ENCODE data around the gene CCDC13.

Gene CCDC13

DNA sequence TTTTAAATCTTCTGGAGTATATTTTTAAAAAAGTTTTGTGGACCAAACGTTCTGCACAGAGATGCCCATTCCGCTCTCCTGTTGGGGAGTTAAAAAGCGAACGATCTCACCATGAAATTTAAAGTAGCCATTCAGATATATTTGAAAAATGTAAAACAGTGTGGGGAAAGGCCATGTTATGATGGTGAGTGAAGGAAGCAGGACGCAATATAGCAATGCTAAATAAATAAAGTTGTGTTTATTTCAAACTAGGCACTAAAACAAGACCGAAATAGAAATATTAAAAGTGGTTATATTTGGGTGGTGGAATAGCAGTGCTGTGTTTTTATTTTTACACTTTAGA, 327 bp upstream of the CCDC13 start:
- no peak overlapping the region for H2AK5ac ChIP-seq (ENCODE audit: low read length)

DNA sequence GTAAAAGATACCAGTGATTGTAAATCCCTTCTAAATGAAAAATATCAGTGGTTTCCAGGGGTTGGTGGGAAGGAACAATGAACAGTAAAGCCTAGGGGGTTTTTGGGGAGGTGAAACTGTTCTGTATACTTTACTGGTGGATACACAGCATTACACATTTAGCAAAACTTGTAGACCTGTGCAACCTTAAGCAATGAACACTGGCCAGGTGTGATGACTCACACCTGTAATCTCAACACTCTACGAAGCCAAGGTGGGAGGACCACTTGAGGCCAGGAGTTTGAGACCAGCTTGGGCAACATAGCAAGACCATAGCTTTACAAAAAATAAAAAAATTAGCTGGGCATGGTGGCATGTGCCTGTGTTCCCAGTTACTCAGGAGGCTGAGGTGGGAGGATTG, 1.8 kb downstream of the CCDC13 start:
- no peak overlapping the region for H3K4me2 ChIP-seq (ENCODE audit: low read length)
- H2AFZ ChIP-seq (ENCODE audit: insufficient read depth, low read length, poor library complexity) = no peak overlapping the region
- H2BK5ac ChIP-seq (ENCODE audit: low read depth, low read length, poor library complexity) = no peak overlapping the region
- H4K8ac ChIP-seq (ENCODE audit: low read depth, low read length) = no peak overlapping the region
- no peaks in the 10 kb centered on the region for H3K36me3 ChIP-seq (ENCODE audit: control insufficient read depth in 1 of 2, insufficient read depth in 2 of 2, low read length in 2 of 2)
- H3K4ac ChIP-seq (ENCODE audit: low read depth, low read length) = no peak overlapping the region
- no peak overlapping the region for H3K23ac ChIP-seq (ENCODE audit: low read length)
- no CpG with 5 or more reads among the region's 1 CpG for WGBS (ENCODE audit: extremely low coverage, insufficient coverage, insufficient read length)
- no peaks in the 10 kb centered on the region for H3K27me3 ChIP-seq (ENCODE audit: insufficient read depth, low read length)
- H2BK12ac ChIP-seq (ENCODE audit: low read length) = no peak overlapping the region
- H4K91ac ChIP-seq (ENCODE audit: low read depth, low read length) = no peak overlapping the region
- DNase-seq = peak in 1 of 2 donors; percentile 61
- no peak overlapping the region for H3K9ac ChIP-seq (ENCODE audit: low read length)
- H3K4me3 ChIP-seq (ENCODE audit: low read depth, low read length) = no peak overlapping the region
- H3K79me1 ChIP-seq (ENCODE audit: low read length) = no peaks in the 10 kb centered on the region
- no peak overlapping the region for H3K27ac ChIP-seq (ENCODE audit: low read depth, low read length)
- no peak overlapping the region for H4K12ac ChIP-seq (ENCODE audit: low read depth, low read length)
- no peak overlapping the region for H2BK120ac ChIP-seq (ENCODE audit: insufficient read depth, low read length, poor library complexity)
- H3K9me3 ChIP-seq (ENCODE audit: insufficient read depth, low read depth, low read length) = peaks cover 2% of the 10 kb centered on the region
- no peak overlapping the region for H3K18ac ChIP-seq (ENCODE audit: low read length)
- H2AK5ac ChIP-seq (ENCODE audit: low read length) = no peak overlapping the region
- no peaks in the 10 kb centered on the region for H3K79me2 ChIP-seq (ENCODE audit: control insufficient read depth, insufficient read depth, low read length, poor library complexity)
- H3K14ac ChIP-seq (ENCODE audit: low read length) = no peak overlapping the region
- H3K4me1 ChIP-seq (ENCODE audit: control insufficient read depth in 1 of 2, insufficient read depth in 2 of 2, low read length in 2 of 2) = peaks cover 3 to 4% of the 10 kb centered on the region in 2 experiments

More for the DNA sequence above, 327 bp upstream of the CCDC13 start:
- Histone ChIP-seq H3K23ac (ENCODE audit: low read length) (no peak overlapping the region), H3K79me2 (ENCODE audit: control insufficient read depth, insufficient read depth, low read length, poor library complexity) (no peaks in the 10 kb centered on the region), H3K4me2 (ENCODE audit: low read length) (peak overlapping the region; percentile 79), H3K9me3 (ENCODE audit: insufficient read depth, low read depth, low read length) (peaks cover 2% of the 10 kb centered on the region), H3K4me1 (ENCODE audit: control insufficient read depth in 1 of 2, insufficient read depth in 2 of 2, low read length in 2 of 2) (peaks cover 3 to 4% of the 10 kb centered on the region in 2 experiments), H2BK12ac (ENCODE audit: low read length) (no peak overlapping the region), H3K4ac (ENCODE audit: low read depth, low read length) (no peak overlapping the region), H3K36me3 (ENCODE audit: control insufficient read depth in 1 of 2, insufficient read depth in 2 of 2, low read length in 2 of 2) (no peaks in the 10 kb centered on the region), H3K14ac (ENCODE audit: low read length) (no peak overlapping the region), H4K8ac (ENCODE audit: low read depth, low read length) (no peak overlapping the region), H3K27ac (ENCODE audit: low read depth, low read length) (no peak overlapping the region), H4K91ac (ENCODE audit: low read depth, low read length) (no peak overlapping the region), H2AFZ (ENCODE audit: insufficient read depth, low read length, poor library complexity) (no peak overlapping the region), H4K12ac (ENCODE audit: low read depth, low read length) (no peak overlapping the region), H3K79me1 (ENCODE audit: low read length) (no peaks in the 10 kb centered on the region), H3K27me3 (ENCODE audit: insufficient read depth, low read length) (no peaks in the 10 kb centered on the region), H2BK120ac (ENCODE audit: insufficient read depth, low read length, poor library complexity) (no peak overlapping the region), H2BK5ac (ENCODE audit: low read depth, low read length, poor library complexity) (no peak overlapping the region), H3K9ac (ENCODE audit: low read length) (no peak overlapping the region), H3K18ac (ENCODE audit: low read length) (no peak overlapping the region), H3K4me3 (ENCODE audit: low read depth, low read length) (no peak overlapping the region)
- DNase-seq = no peak
- no CpG with 5 or more reads among the region's 6 CpGs for WGBS (ENCODE audit: extremely low coverage, insufficient coverage, insufficient read length)

DNA sequence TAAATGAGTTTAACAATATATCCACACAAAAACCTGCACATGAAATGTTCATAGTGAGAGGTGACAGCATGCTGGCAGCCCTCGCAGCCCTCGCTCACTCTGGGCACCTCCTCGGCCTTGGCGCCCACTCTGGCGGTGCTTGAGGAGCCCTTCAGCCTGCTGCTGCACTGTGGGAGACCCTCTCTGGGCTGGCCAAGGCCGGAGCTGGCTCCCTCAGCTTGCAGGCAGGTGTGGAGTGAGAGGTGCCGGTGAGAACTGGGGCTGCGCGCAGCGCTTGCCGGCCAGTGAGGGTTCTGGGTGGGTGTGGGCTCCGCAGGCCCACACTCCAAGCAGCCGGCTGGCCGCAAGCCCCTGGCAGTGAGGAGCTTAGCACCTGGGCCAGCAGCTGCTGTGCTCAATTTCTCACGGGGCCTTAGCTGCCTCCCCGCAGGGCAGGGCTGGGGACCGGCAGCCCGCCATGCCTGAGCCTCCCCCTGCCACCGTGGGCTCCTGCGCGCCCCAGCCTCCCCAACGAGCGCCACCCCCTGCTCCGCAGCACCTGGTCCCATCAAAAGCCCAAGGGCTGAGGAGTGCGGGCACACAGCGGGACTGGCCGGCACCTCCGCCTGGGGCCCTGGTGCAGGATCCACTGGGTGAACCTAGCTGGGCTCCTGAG, 3.4 kb downstream of the CCDC13 start:
- Histone ChIP-seq H3K4me3 (ENCODE audit: low read depth, low read length) (no peak overlapping the region), H3K4me2 (ENCODE audit: low read length) (no peak overlapping the region), H2AFZ (ENCODE audit: insufficient read depth, low read length, poor library complexity) (no peak overlapping the region), H3K14ac (ENCODE audit: low read length) (no peak overlapping the region), H3K36me3 (ENCODE audit: control insufficient read depth in 1 of 2, insufficient read depth in 2 of 2, low read length in 2 of 2) (no peaks in the 10 kb centered on the region), H2BK5ac (ENCODE audit: low read depth, low read length, poor library complexity) (no peak overlapping the region), H4K8ac (ENCODE audit: low read depth, low read length) (no peak overlapping the region), H3K27ac (ENCODE audit: low read depth, low read length) (no peak overlapping the region), H2AK5ac (ENCODE audit: low read length) (no peak overlapping the region), H3K18ac (ENCODE audit: low read length) (no peak overlapping the region), H3K79me1 (ENCODE audit: low read length) (no peaks in the 10 kb centered on the region), H3K27me3 (ENCODE audit: insufficient read depth, low read length) (no peaks in the 10 kb centered on the region), H3K4ac (ENCODE audit: low read depth, low read length) (no peak overlapping the region), H2BK12ac (ENCODE audit: low read length) (no peak overlapping the region), H3K9ac (ENCODE audit: low read length) (no peak overlapping the region), H4K12ac (ENCODE audit: low read depth, low read length) (no peak overlapping the region), H3K23ac (ENCODE audit: low read length) (no peak overlapping the region), H2BK120ac (ENCODE audit: insufficient read depth, low read length, poor library complexity) (no peak overlapping the region), H3K4me1 (ENCODE audit: control insufficient read depth in 1 of 2, insufficient read depth in 2 of 2, low read length in 2 of 2) (peaks cover 3 to 4% of the 10 kb centered on the region in 2 experiments), H3K79me2 (ENCODE audit: control insufficient read depth, insufficient read depth, low read length, poor library complexity) (no peaks in the 10 kb centered on the region), H4K91ac (ENCODE audit: low read depth, low read length) (no peak overlapping the region), H3K9me3 (ENCODE audit: insufficient read depth, low read depth, low read length) (peaks cover 2% of the 10 kb centered on the region)
- DNase-seq = no peak
- no CpG with 5 or more reads among the region's 28 CpGs for WGBS (ENCODE audit: extremely low coverage, insufficient coverage, insufficient read length)

DNA sequence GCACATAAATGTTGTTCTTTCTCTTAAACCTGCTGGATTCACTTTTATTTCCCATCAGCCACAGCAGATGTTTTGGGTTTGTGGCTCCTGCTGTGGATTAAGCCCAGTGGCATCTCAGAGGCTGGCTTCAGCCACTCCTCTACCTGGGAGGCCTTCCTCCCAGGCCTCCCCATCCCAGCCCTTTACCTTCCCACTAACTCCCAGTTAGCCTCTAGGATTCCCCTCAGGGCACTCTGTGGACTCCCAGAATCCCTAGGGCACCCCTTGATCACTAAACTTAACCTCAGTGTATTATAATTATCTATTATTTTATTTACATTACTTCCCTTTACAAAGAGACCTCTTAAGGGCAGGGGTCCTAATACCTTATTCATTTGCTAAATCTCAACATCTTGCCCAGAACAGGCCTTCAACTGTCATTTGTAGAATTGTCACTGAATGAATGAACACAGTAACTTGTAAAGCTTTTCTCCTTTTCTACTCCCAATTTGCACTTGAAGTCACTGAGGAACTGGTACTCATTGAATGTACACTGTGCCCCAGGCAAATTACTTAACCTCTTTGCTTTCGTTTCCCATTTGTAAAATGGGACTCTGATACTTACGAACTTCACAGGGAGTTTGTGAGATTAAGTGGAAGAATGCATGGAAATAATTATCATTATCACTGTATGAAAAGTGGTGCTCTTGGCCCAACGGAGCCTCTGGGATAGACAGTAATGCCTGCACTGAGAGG, 8.3 kb downstream of the CCDC13 start:
- no peak overlapping the region for H4K12ac ChIP-seq (ENCODE audit: low read depth, low read length)
- H3K27ac ChIP-seq (ENCODE audit: low read depth, low read length) = no peak overlapping the region
- H3K9me3 ChIP-seq (ENCODE audit: insufficient read depth, low read depth, low read length) = peaks cover under 1% of the 10 kb centered on the region
- H3K4me2 ChIP-seq (ENCODE audit: low read length) = no peak overlapping the region
- H3K36me3 ChIP-seq (ENCODE audit: control insufficient read depth in 1 of 2, insufficient read depth in 2 of 2, low read length in 2 of 2) = no peaks in the 10 kb centered on the region
- H3K4me3 ChIP-seq (ENCODE audit: low read depth, low read length) = no peak overlapping the region
- no peak overlapping the region for H3K14ac ChIP-seq (ENCODE audit: low read length)
- H2AFZ ChIP-seq (ENCODE audit: insufficient read depth, low read length, poor library complexity) = no peak overlapping the region
- H3K18ac ChIP-seq (ENCODE audit: low read length) = no peak overlapping the region
- no peaks in the 10 kb centered on the region for H3K79me2 ChIP-seq (ENCODE audit: control insufficient read depth, insufficient read depth, low read length, poor library complexity)
- no peak overlapping the region for H2BK120ac ChIP-seq (ENCODE audit: insufficient read depth, low read length, poor library complexity)
- no peaks in the 10 kb centered on the region for H3K79me1 ChIP-seq (ENCODE audit: low read length)
- DNase-seq = peak in 1 of 2 donors; percentile 67
- no peak overlapping the region for H3K4ac ChIP-seq (ENCODE audit: low read depth, low read length)
- no peaks in the 10 kb centered on the region for H3K27me3 ChIP-seq (ENCODE audit: insufficient read depth, low read length)
- no peak overlapping the region for H2BK5ac ChIP-seq (ENCODE audit: low read depth, low read length, poor library complexity)
- H3K23ac ChIP-seq (ENCODE audit: low read length) = no peak overlapping the region
- no peak overlapping the region for H2BK12ac ChIP-seq (ENCODE audit: low read length)
- no peak overlapping the region for H2AK5ac ChIP-seq (ENCODE audit: low read length)
- peaks cover 3 to 7% of the 10 kb centered on the region in 2 experiments for H3K4me1 ChIP-seq (ENCODE audit: control insufficient read depth in 1 of 2, insufficient read depth in 2 of 2, low read length in 2 of 2)
- H4K91ac ChIP-seq (ENCODE audit: low read depth, low read length) = no peak overlapping the region
- peak overlapping the region; percentile 7 for H3K9ac ChIP-seq (ENCODE audit: low read length)
- no CpG with 5 or more reads among the region's 3 CpGs for WGBS (ENCODE audit: extremely low coverage, insufficient coverage, insufficient read length)
- H4K8ac ChIP-seq (ENCODE audit: low read depth, low read length) = no peak overlapping the region
